HepG2 (cell line): Measurements from ENCODE around the gene DLX5. TPM values are rescaled to one million over a fixed set of nuclear protein-coding genes. Genes with fewer than 3 reads are reported as not detected.

Experiments used
- ARID5B ChIP-seq: IDR thresholded peaks from 2 replicates; pipeline ENCODE4 v1.4.0; 2020; ENCODE audit warnings: mild to moderate bottlenecking, missing genetic modification reagents
- BATF2 ChIP-seq: sonication (generic); formaldehyde crosslinking; IDR thresholded peaks from 2 replicates; pipeline ENCODE4 v1.8.0; 2022; ENCODE audit warnings: mild to moderate bottlenecking, missing genetic modification reagents, moderate library complexity
- BCL3 ChIP-seq: sonication (generic); formaldehyde crosslinking; IDR thresholded peaks from 2 replicates; pipeline ENCODE4 v1.5.1; 2020; ENCODE audit warnings: mild to moderate bottlenecking, missing genetic modification reagents, moderate library complexity
- FOXK1 ChIP-seq: sonication (generic); formaldehyde crosslinking; IDR thresholded peaks from 2 replicates; pipeline ENCODE4 v1.4.0; 2020; ENCODE audit warnings: low read depth, missing genetic modification reagents, borderline replicate concordance
- GABPA ChIP-seq, 2 experiments: IDR thresholded peaks; 2 replicates each; pipeline ENCODE4 v1.6.1; 2011 to 2016; ENCODE audit warnings: low read depth in 2 of 2, low read length in 1 of 2, missing biosample characterization in 1 of 2, missing genetic modification characterization in 1 of 2
- GFI1 ChIP-seq: sonication (generic); formaldehyde crosslinking; IDR thresholded peaks from 2 replicates; pipeline ENCODE4 v1.5.0; 2020; ENCODE audit warnings: missing genetic modification reagents, mild to moderate bottlenecking, borderline replicate concordance
- HIC2 ChIP-seq: sonication (generic); formaldehyde crosslinking; IDR thresholded peaks from 2 replicates; pipeline ENCODE4 v1.9.0; 2022; ENCODE audit warnings: low read depth, missing genetic modification reagents
- HNF1B ChIP-seq: sonication (generic); formaldehyde crosslinking; IDR thresholded peaks from 2 replicates; pipeline ENCODE4 v1.5.1; 2020; ENCODE audit warnings: mild to moderate bottlenecking, moderate library complexity, missing genetic modification reagents
- JUN ChIP-seq: sonication (generic); formaldehyde crosslinking; IDR thresholded peaks from 2 replicates; pipeline ENCODE4 v1.4.0; 2020; ENCODE audit warnings: mild to moderate bottlenecking, missing genetic modification reagents
- MAFF ChIP-seq: IDR thresholded peaks from 2 replicates; pipeline ENCODE4 v1.6.1; 2011; ENCODE audit warnings: low read depth, low read length, improper control_type of control experiment
- STAT6 ChIP-seq: sonication (generic); formaldehyde crosslinking; IDR thresholded peaks from 2 replicates; pipeline ENCODE4 v1.4.0; 2020; ENCODE audit warnings: missing genetic modification reagents, mild to moderate bottlenecking, borderline replicate concordance
- TBL1XR1 ChIP-seq: fragments of 150-350 bp; IDR thresholded peaks from 2 replicates; pipeline ENCODE4 v1.6.1; 2014; ENCODE audit warnings: borderline replicate concordance, low read length; ENCODE audit not compliant: partially characterized antibody
- ZBTB21 ChIP-seq: sonication (generic); formaldehyde crosslinking; IDR thresholded peaks from 2 replicates; pipeline ENCODE4 v1.4.0; 2020; ENCODE audit warnings: missing genetic modification reagents
- ZBTB7B ChIP-seq: sonication (generic); formaldehyde crosslinking; IDR thresholded peaks from 2 replicates; pipeline ENCODE4 v1.4.0; 2020; ENCODE audit warnings: missing genetic modification reagents
- ZNF781 ChIP-seq: sonication (generic); formaldehyde crosslinking; IDR thresholded peaks from 2 replicates; pipeline ENCODE4 v1.5.1; 2020; ENCODE audit warnings: borderline replicate concordance, mild to moderate bottlenecking, missing genetic modification reagents; ENCODE audit errors: not compliant biosample characterization
- polyA plus RNA-seq, 8 experiments: library from polyadenylated mRNA; depleted of rRNA in 3 of 8; stranded (reverse) in 7 of 8; unstranded in 1 of 8; fragments of >200 nt; fragmentation: Illumina TruSeq in 4 of 8; extraction: Trizol in 4 of 8; gene quantifications; 2 replicates each; pipeline versions ENCODE4 v1.2.1 to v1.2.3, GENCODE V29; 2011 to 2016; ENCODE audit warnings: low read depth in 4 of 8, missing spikeins in 1 of 8, mixed read lengths in 1 of 8; ENCODE audit not compliant: insufficient read depth in 1 of 8
- total RNA-seq, 5 experiments: library from RNA; depleted of rRNA; stranded (reverse); fragments of >200 nt; fragmentation: Illumina TruSeq; extraction: Trizol; gene quantifications; 2 replicates each; pipeline ENCODE4 v1.2.3, GENCODE V29; 2016; ENCODE audit warnings: low read depth in 1 of 5

Gene DLX5
- total and polyA plus RNA-seq, 2 of the 13 experiments (the other 11 are each of a cell fraction or from before 2014, with no cell fraction given) = not detected

- no peak for TF ChIP-seq BATF2 (CRISPR knock-in tag)
- peak; percentile 85 for TF ChIP-seq ZBTB7B (CRISPR knock-in tag)
- TF ChIP-seq JUN = peak; percentile 67; the same call in 1 of the 2 replicates
- TF ChIP-seq FOXK1 = peak; percentile 64; the same call in 1 of the 2 replicates
- TF ChIP-seq ZBTB21 (CRISPR knock-in tag) = 0 out of 2 replicates have a peak, but pooled peaks have one; percentile 22
- peak; percentile 99 for TF ChIP-seq ARID5B (CRISPR knock-in tag)
- TF ChIP-seq GFI1 = peak; percentile 80; the same call in 1 of the 2 replicates
- no peak for TF ChIP-seq ZNF781 (CRISPR knock-in tag)
- 0 out of 2 replicates have a peak, but pooled peaks have one; percentile 49 for TF ChIP-seq HIC2 (CRISPR knock-in tag)
- TF ChIP-seq MAFF = peak; percentile 41; the same call in 1 of the 2 replicates
- TF ChIP-seq BCL3 = peak; percentile 53; the same call in 1 of the 2 replicates
- TF ChIP-seq HNF1B = peak; percentile 85
- peak; percentile 72 for TF ChIP-seq TBL1XR1
- no peak for TF ChIP-seq GABPA (IDR thresholded peaks at IDR 0.05; ENCODE audit: low read depth, low read length)
- peak; percentile 30; the same call in 1 of the 2 replicates for TF ChIP-seq GABPA (CRISPR knock-in tag; IDR thresholded peaks at IDR 0.05; ENCODE audit: low read depth)
- TF ChIP-seq STAT6 (CRISPR knock-in tag) = 0 out of 2 replicates have a peak, but pooled peaks have one; percentile 40
Measured at GRCh38 chr7:96970739-96971138, 53.9 kb downstream of the DLX5 start (continued).
